HCT116 (cell line): ENCODE results near the gene CD44. TPM values are rescaled to one million over a fixed set of nuclear protein-coding genes. Genes with fewer than 3 reads are reported as not detected.

ENCODE experiments used
- ATAC-seq: fragments of 200-7000 bp; cut with Tn5 transposase; 2 replicates; pipeline ENCODE4 v1.9.1; 2020; ENCODE audit warnings: mild to moderate bottlenecking, moderate library complexity
- BruUV-seq: library from RNA; stranded (reverse); fragments of 400-500 nt; replicated peaks from 2 replicates; lab custom pipeline; 2021; lab: Mats Ljungman, UMichigan
- CTCF ChIA-PET: fragments of 300-600 bp; sonication (Branson Sonifier 250); formaldehyde crosslinking; loops from one replicate; lab custom pipeline; 2021; ENCODE audit warnings: antibody characterized with exemption; lab: Charles Lee
- POLR2A ChIA-PET: fragments of 300-600, 350-600 bp; sonication (Branson Sonifier 250); formaldehyde crosslinking; loops from one replicate; lab custom pipeline; 2021; ENCODE audit warnings: antibody characterized with exemption; lab: Charles Lee
- RAD21 ChIA-PET, 2 experiments: fragments of 300-600 bp; sonication (Branson Sonifier 250); formaldehyde crosslinking; loops; one replicate each; lab custom pipeline; 2023; ENCODE audit warnings: low total read pairs in 2 of 2; ENCODE audit not compliant: uncharacterized antibody in 2 of 2, unreplicated experiment in 2 of 2, low non-redundant PET in 1 of 2; lab: Charles Lee
- DNase-seq: peaks from one replicate; pipeline ENCODE4 v3.0.0-alpha.2; 2010; ENCODE audit warnings: low read depth, low spot score
- H2AFZ ChIP-seq: fragments of 200-600 bp; shearing (Covaris generic), sonication (generic); 2 replicates; pipeline ENCODE4 v1.6.1; 2017; ENCODE audit warnings: low read depth, mixed run types, mixed read lengths, antibody characterized with exemption, low read length; ENCODE audit not compliant: poor library complexity, severe bottlenecking
- H3K27ac ChIP-seq: 2 replicates; pipeline ENCODE4 v1.5.1; 2012; ENCODE audit warnings: low read depth, low read length
- H3K27me3 ChIP-seq: fragments of 200-600 bp; sonication (generic); 2 replicates; pipeline ENCODE4 v1.6.1; 2016; ENCODE audit warnings: mixed run types, low read length, mixed read lengths; ENCODE audit not compliant: insufficient read depth
- H3K36me3 ChIP-seq, 2 experiments: fragments of 200-500 bp in 1 of 2; fragments of 200-600 bp in 1 of 2; sonication (Bioruptor generic) in 1 of 2; sonication (generic) in 1 of 2; 2 replicates each; pipeline versions ENCODE4 v1.5.1 to v1.6.1; 2014 to 2016; ENCODE audit warnings: low read length in 2 of 2, inconsistent platforms in 1 of 2, mixed read lengths in 1 of 2, mixed run types in 1 of 2; ENCODE audit not compliant: insufficient read depth in 2 of 2, control insufficient read depth in 1 of 2
- H3K4me1 ChIP-seq, 2 experiments: fragments of 200-600 bp in 1 of 2; sonication (generic) in 1 of 2; 2 replicates each; pipeline versions ENCODE4 v1.5.1 to v1.6.1; 2012 to 2017; ENCODE audit warnings: low read length in 2 of 2, inconsistent platforms in 1 of 2, mild to moderate bottlenecking in 1 of 2, mixed read lengths in 1 of 2, mixed run types in 1 of 2, moderate library complexity in 1 of 2; ENCODE audit not compliant: insufficient read depth in 2 of 2, control insufficient read depth in 1 of 2
- H3K4me2 ChIP-seq: fragments of 200-600 bp; sonication (generic); 2 replicates; pipeline ENCODE4 v1.6.1; 2017; ENCODE audit warnings: mixed run types, low read length, mixed read lengths
- H3K4me3 ChIP-seq, 2 experiments: fragments of 200-600 bp in 1 of 2; sonication (generic) in 1 of 2; replicated peaks in 1 of 2; 2 replicates each; pipeline ENCODE4 v1.5.1; 2011 to 2016; ENCODE audit warnings: low read length in 2 of 2, control low read depth in 1 of 2, low read depth in 1 of 2, mild to moderate bottlenecking in 1 of 2, mixed read lengths in 1 of 2, mixed run types in 1 of 2
- H3K79me2 ChIP-seq: fragments of 200-600 bp; sonication (generic); 2 replicates; pipeline ENCODE4 v1.6.1; 2017; ENCODE audit warnings: mild to moderate bottlenecking, mixed run types, low read length, moderate library complexity, mixed read lengths; ENCODE audit not compliant: insufficient read depth
- H3K9ac ChIP-seq: fragments of 200-600 bp; sonication (generic); 2 replicates; pipeline ENCODE4 v1.6.1; 2016; ENCODE audit warnings: low read length, mixed read lengths
- H3K9me2 ChIP-seq: fragments of 200-600 bp; sonication (generic), shearing (Covaris generic); 2 replicates; pipeline ENCODE4 v1.6.1; 2017; ENCODE audit warnings: mixed run types, mild to moderate bottlenecking, moderate library complexity; ENCODE audit not compliant: insufficient read depth
- H3K9me3 ChIP-seq, 2 experiments: fragments of 200-500 bp in 1 of 2; fragments of 200-600 bp in 1 of 2; sonication (Bioruptor generic) in 1 of 2; sonication (generic) in 1 of 2; 2 replicates each; pipeline ENCODE4 v1.6.1; 2014 to 2017; ENCODE audit warnings: low read length in 2 of 2, mixed read lengths in 2 of 2, inconsistent platforms in 1 of 2, low read depth in 1 of 2, mild to moderate bottlenecking in 1 of 2, mixed run types in 1 of 2, moderate library complexity in 1 of 2; ENCODE audit not compliant: control insufficient read depth in 1 of 2, insufficient read depth in 1 of 2
- H4K20me1 ChIP-seq: fragments of 200-600 bp; sonication (generic), shearing (Covaris generic); 2 replicates; pipeline ENCODE4 v1.6.1; 2017; ENCODE audit warnings: mixed run types, mild to moderate bottlenecking, moderate library complexity; ENCODE audit not compliant: insufficient read depth
- ELF1 ChIP-seq: IDR thresholded peaks from 2 replicates; pipeline ENCODE4 v1.6.1; 2012; ENCODE audit warnings: low read depth, borderline replicate concordance
- JUND ChIP-seq: IDR thresholded peaks from 2 replicates; pipeline ENCODE4 v1.6.1; 2012
- POLR2A ChIP-seq: IDR thresholded peaks from 2 replicates; pipeline ENCODE4 v1.7.0; 2011; ENCODE audit warnings: borderline replicate concordance; ENCODE audit not compliant: insufficient read depth, insufficient read length; ENCODE audit errors: extremely low read depth
- RAD21 ChIP-seq: IDR thresholded peaks from 2 replicates; pipeline ENCODE4 v1.6.1; 2012; ENCODE audit warnings: low read depth, mild to moderate bottlenecking
- SP1 ChIP-seq: IDR thresholded peaks from 2 replicates; pipeline ENCODE4 v1.6.1; 2012; ENCODE audit warnings: low read depth
- TCF7L2 ChIP-seq: IDR thresholded peaks from 2 replicates; pipeline ENCODE4 v1.7.0; 2011; ENCODE audit warnings: borderline replicate concordance, inconsistent platforms; ENCODE audit not compliant: insufficient read depth, insufficient read length; ENCODE audit errors: extremely low read depth
- ZBTB33 ChIP-seq: IDR thresholded peaks from 2 replicates; pipeline ENCODE4 v1.6.1; 2011; ENCODE audit warnings: mild to moderate bottlenecking, low read length, moderate library complexity; ENCODE audit not compliant: insufficient replicate concordance; ENCODE audit errors: extremely low read depth
- intact Hi-C: fragments of 100-400 bp; cut with micrococcal nuclease; formaldehyde crosslinking; loops from 2 replicates; pipeline ENCODE4 v1.10.0; 2022
- total RNA-seq: library from RNA; stranded (reverse); gene quantifications from one replicate; pipeline ENCODE4 v1.2.1, GENCODE V29; 2021; ENCODE audit not compliant: unreplicated experiment

CD44 gene
- total RNA-seq, 1 experiment from 2014 or later, result 742 TPM

- ChIA-PET RAD21 (no interaction called here), CTCF (no interaction called here), POLR2A (no interaction called here)
- no peaks in the 10 kb centered on the region for H3K9me2 ChIP-seq
- H3K4me3 ChIP-seq, result no peak overlapping the region
- peaks cover 54 to 65% of the 10 kb centered on the region in 2 experiments for H3K36me3 ChIP-seq
- no peak for DNase-seq
- peak overlapping the region; percentile 44; the same call in 1 of the 2 replicates for H3K27ac ChIP-seq
- no peak overlapping the region for H2AFZ ChIP-seq
- intact Hi-C loops, result no loop called here
- H3K27me3 ChIP-seq, result no peaks in the 10 kb centered on the region
- H4K20me1 ChIP-seq, result no peaks in the 10 kb centered on the region
- no peak overlapping the region for H3K4me2 ChIP-seq
- peaks cover 89% of the 10 kb centered on the region for H3K79me2 ChIP-seq
- H3K4me1 ChIP-seq, result peaks cover 14 to 24% of the 10 kb centered on the region in 2 experiments
- H3K9ac ChIP-seq, result no peak overlapping the region
- ATAC-seq, result no peak
- BruUV-seq, result no TSS peak
- TF ChIP-seq JUND (no peak), RAD21 (no peak), POLR2A (no peak), SP1 (no peak), ELF1 (no peak), ZBTB33 (no peak), TCF7L2 (no peak)
- TF ChIP-seq, all 23 proteins: peak for 0
- H3K9me3 ChIP-seq, result no peaks in the 10 kb centered on the region
These were observed 39.9 kb downstream of the CD44 start for GRCh38 chr11:35178873-35179272.
